T-helper 9 cell (primary cell): Measurements from ENCODE around the gene HOXA4.

Source experiments
- DNase-seq: peaks from one replicate; pipeline ENCODE4 v3.0.0-alpha.2; 2020

Gene HOXA4

DNA sequence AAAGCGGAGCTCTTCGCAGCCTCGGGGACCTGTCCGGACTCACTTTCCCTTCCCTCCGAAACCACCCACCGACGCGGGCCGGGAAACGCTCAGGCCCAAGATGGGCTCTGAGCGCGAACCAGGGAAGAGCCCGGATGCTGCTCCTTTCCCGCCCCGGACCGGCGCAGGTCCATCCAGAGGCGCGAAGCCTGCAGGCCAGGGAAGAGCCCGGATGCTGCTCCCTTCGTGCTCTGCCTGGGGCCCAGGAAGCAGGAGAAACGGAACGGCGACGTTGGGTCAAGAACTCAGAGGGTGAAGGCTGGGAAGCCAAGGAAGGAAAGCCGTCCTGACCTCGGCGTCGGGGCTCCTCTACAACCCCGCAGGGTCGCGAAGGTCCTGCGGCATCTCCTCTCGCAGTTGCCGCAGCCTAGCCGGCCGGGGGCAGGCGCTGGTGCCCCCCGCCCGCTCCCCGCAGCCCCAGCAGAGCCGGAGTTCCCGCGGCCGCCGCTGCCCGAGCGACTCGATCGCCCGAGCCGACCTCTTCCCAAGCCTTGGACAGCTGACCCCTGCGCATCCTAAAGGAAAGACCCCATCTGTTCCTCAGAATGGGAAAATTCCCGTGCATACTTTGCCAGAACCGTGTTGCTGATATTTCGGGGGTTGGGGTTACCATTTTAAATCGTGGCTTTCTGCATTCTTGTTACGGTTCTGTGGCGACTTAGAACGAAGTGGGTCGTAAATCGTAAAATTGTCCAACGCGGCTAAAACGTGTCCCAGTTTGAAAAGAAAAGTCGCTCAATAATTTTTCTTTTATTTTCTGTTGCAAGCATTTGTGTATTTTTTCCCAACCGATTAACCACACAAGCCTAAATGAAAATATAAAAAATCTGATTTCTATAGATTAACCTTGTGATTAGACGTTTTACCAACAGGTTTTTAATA, 42.3 kb downstream of the HOXA4 start:
- DNase-seq, result no peak

DNA sequence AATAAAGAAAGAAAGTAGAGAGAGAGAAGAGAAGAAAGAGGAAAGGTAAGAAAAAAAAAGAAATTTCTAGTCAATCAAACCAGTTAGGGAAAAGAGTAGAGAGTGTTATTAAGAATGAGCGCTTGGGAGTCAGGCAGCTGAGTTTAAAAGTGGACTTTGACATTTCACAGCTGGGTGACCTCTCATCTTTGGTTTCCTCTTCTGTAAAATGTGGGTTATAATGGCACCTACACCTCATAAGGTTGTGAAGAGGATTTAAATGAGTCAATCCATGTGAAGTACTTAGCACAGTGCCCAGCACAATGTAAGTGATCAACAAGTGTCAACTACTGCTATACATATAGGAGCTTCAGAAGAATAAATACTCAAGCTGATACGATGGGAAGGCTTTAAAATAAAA, 46.9 kb downstream of the HOXA4 start:
- DNase-seq, result no peak

DNA sequence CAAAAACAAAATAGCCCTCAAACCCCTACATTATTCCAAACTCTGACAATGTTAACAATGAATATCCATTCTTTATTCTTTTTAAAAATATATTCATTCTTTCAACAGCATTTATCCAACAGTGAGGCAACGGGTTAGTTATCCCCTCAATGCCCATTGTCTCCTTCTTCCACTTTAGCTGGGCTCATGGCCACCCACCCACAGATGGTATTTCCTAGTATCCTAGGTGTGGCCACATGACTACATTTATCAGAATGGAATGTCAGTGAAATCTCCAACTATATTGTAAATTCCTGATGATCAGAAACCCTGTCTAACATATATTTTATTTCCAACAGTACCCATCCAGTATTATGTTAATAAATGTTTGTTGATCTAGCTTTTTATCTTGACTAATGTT, 48.4 kb downstream of the HOXA4 start:
- no peak for DNase-seq

DNA sequence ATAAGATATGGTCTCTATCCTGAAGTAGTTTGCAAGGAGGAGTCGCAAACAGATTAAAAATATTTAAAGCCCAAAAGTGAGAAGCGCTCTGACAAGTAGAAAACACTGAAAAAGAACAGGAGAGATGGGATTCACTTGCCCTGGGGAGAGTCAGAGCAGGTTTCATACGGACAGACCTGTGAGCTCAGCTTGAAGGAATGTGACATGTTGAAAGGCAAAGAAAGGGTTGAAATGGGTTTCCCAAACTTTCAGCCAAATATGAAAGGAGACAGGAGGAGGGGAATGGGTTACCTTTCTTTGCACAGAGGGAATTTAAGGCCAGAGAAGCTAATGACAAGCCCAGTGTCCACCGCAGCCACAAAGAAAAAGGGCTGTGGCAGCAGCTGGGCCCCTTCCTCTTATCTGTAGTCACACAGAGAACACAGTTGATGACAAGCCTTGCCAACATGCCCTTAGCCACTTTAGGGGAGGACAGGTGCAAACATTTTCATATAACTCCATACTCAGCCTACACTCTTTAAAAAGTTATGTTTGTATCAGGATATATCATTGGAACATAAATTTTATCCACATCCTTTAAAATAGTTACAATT, 49.6 kb downstream of the HOXA4 start:
- DNase-seq, result no peak

DNA sequence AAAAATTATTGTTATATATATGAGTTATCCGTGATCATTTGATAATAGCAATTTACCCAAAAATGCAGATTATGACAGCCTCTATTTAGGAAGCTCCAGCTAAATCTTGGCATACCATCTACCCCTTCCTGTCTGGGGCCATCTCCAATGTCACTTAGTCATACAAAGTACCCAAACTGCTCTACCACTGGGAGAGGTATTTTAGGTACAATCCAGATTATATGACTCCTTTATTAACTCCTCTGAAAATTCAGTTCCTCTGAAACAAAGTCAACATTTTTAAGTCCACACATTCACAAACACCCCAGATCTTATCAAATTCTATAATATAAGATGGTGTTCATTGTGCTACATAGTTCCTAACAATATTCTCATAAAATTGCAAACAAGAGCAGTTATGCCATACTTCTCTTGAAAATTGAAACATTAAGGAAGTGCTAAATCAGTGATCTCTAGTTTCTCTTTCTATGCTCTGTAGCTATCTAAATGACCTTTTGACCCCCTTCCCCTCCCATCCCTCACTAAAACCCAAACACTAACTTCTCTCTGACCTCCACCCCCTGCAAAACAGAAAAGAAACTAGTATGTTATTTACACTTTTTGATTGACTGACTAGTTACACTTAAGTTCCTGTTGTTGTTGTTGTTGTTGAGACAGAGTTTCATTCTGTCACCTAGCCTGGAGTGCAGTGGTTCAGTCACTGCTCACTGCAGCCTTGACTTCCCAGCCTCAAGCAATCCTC, 51.2 kb downstream of the HOXA4 start:
- no peak for DNase-seq

DNA sequence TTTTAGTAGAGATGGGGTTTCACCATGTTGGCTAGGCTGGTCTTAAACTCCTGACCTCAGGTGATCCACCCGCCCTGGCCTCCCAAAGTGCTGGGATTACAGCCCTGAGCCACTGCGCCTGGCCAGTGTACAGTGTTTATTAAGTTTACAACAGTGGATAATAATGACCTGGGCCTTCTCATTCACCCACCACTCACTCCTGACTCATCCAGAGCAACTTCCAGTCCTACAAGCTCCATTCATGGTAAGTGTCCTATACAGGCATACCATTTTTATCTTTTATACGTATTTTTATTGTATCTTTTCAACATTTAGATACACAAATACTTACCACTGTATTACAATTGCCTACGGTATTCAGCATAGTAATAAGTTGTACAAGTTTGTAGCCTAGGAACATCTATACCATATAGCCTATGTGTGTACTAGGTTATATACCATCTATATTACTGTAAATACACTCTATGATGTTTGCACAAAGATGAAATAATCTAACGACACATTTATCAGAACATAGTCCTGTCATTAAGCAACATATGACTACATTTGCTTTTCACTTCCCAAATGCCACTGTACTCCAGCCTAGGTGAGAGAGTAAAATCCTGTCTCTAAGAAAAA, 51.8 kb downstream of the HOXA4 start:
- DNase-seq, result no peak
